NCI-H2081 treated with DMSO at 0.1 percent for 48 hours (cell line): ENCODE results near the gene GPR149.
"Not testable (repeated sequence)": the region's sequence is repeated elsewhere in the genome, so short reads cannot be mapped to it uniquely, and the experiment has no call there.

ENCODE experiments used
- DNase-seq: peaks from one replicate; lab custom pipeline; 2025; lab: John Stamatoyannopoulos, UW

GPR149 gene

GRCh38 chr3:154430014-154430413, at the start of gene GPR149:
Gene GPR149, minus strand, starts transcription at chr3:154430190. Its CDS starts 575 bp downstream, at chr3:154429615.
- no peak for DNase-seq

GRCh38 chr3:154473769-154474168, 43.8 kb upstream of the GPR149 start:
- DNase-seq: no peak

- no peak for DNase-seq
These were observed 39.6 kb upstream of the GPR149 start for GRCh38 chr3:154469585-154469984.

DNA sequence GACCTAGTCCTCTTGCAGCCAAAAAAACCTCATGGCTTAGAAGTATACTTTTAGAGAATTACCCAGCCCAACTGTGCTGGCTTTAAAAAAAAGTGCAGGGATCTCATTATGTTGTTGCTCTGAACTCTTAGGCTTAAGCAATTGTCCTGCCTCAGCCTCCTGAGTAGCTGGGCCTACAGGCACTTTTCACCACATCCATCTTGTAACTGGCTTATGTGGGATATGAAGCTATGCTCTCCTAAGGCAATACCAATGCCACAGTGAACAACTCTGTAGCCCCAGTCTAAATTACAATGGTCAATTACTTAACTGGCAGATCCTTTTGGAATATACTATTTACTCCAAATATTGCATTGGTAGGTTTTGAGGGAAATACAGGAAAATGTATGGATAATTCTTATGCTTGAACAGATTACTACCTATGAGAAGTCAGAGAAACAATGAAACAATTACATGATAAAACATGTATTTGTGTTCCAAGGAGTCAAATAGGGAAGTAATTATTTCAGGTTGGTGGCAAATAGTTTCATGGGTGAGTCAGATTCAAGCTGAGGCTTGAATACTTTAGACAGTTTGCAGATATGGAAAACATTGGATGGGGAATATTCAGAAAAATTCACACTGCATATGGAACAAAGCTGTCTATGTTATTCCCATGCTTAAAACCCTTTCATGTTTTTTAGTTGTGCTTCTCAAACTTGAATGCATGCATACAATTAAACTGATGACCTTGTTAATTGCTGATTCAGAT, 34.6 kb upstream of the GPR149 start:
- no peak for DNase-seq

DNA sequence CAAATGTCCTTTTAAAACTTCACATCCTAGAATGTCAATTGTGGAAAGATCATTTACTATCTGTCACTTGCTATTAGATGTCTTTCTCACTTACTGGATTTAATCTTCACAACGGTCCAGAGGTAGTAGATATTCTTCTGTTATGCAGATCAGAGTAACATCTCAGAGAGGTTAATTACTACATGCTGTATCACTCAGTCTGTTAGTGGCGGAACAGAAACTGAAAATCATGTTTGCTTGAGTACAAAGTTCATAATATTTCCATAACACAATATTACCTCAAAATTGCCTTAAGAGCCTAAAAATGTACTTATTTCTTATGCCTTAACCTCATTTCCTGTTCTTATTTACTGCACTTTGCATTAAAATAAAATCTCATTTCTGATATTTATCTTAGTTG, 28.6 kb upstream of the GPR149 start:
- no peak for DNase-seq

- DNase-seq: not testable (repeated sequence)
These were observed 9.1 kb upstream of the GPR149 start for GRCh38 chr3:154439081-154439480.

- no peak for DNase-seq
These were observed 1.1 kb upstream of the GPR149 start for GRCh38 chr3:154431043-154431442.

- no peak for DNase-seq
These were observed 1.4 kb downstream of the GPR149 start for GRCh38 chr3:154428286-154429206.

- no peak for DNase-seq
These were observed 2.2 kb downstream of the GPR149 start for GRCh38 chr3:154427685-154428285.

- no peak for DNase-seq
These were observed 7.3 kb downstream of the GPR149 start for GRCh38 chr3:154422694-154423093.

- DNase-seq: no peak
These were observed 8.9 kb downstream of the GPR149 start for GRCh38 chr3:154421083-154421482.

GRCh38 chr3:154398084-154398967, 31.7 kb downstream of the GPR149 start:
- DNase-seq: no peak

DNA sequence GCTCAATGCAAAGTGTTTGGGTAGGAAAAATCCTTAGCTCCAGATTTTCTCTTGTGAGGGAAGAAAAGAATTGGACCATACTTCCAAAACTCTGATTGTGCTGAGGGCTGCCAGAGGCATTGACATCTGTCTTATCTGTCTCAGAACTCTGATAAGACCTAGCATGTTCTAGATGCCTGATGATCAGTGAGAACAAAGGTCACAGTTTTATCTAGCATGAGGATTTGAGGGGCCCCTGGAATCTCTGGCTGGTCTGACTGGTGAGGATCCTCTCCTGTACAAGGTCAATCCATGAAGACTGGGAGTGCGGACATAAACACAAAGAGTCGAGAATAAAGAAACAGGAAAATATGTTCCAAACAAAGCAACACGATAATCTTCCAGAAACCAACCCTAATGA, 40.1 kb downstream of the GPR149 start:
- no peak for DNase-seq

DNA sequence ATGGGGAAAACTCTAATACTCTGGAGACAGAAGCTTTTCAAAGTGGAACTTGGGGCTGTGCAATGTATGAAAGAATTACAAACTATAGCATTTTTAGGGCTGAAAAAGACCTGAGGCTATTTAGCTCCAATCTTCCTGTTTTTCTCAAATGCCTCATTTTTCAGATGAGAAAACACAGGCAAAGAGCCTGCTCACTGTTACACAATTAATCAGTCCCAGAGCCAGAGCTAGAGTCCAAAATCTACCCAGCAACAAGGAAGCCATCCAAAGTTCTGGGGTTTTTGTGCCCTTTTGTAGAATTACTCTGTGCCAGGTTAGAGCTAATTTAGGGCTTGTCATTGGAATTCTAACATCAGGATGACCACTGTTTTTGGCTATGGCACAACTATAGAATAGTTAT, 45.5 kb downstream of the GPR149 start:
- DNase-seq: no peak

DNA sequence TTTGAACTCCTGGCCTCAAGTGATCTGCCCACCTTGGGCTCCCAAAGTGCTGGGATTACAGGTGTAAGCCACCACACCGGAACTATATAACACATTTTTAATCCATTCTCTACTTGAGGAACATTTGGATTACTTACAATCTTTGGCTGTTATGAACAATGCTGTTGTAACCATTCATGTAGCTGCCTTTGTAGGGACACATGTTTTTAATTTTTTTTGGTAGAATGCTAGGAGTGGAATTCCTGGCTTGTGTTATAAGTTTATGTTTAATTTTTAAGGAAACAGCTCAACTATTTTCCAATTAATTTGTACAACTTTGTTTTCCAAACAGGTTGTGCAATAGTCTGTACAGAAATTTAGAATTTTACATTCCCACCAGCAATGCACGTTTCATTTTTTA, 51.7 kb downstream of the GPR149 start:
- no peak for DNase-seq

GRCh38 chr3:154367221-154367620, 62.8 kb downstream of the GPR149 start:
- DNase-seq: no peak

DNA sequence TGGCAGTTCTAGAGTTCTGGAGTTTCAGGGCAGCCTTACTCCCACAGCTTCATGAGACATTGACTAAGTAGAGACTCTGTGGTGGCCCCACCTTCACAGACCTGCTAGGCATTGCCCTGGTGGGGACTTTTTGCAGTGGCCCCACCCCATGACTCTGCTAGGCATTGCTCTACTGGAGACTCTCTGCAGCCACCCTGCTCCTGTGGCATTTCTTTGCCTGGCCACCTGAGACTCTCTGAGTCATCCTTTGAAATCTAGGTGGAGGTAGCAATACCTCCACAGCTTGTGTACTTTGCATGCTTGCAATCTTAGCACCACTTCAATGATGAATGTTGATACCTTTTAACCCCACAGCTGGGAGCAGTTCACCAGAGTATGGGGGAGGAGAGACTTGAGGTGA, 65.1 kb downstream of the GPR149 start:
- no peak for DNase-seq

DNA sequence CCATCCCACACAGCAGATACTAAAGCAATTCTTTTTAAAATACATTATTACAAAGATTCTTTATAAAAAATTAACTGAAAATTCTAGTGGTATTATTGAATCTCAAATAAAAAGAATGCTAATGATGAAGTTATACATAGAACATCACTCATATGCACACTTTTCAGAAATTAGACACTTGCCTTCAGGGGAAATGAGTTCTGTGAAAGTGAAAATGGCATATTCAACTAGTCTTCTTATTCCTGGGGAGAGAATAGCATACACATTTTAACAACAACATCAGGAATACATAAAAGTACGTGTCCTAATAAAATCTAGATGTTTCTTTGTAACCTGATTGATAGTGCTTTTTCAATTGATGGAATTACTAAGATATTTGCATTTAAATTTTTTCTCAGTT, 68.9 kb downstream of the GPR149 start:
- DNase-seq: no peak

- no peak for DNase-seq
These were observed 74.0 kb downstream of the GPR149 start for GRCh38 chr3:154356009-154356408.

DNA sequence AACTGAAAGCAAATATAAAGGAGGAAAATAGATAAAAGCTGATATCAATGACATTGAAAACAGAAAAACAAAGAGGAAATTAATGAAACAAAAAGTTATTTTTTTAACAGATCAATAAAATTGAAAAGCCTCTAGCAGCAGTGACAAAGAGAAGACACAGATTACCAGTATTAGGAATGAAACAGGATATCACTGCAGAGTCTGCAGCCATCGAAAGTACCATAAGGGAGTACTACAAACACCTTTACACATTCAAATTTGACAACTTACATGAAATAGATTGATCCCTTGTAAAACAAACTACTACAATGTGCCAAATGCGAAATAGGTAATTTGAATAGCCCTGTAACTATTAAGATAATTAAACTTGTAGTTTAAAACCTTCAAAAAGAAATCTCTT, 80.8 kb downstream of the GPR149 start:
- no peak for DNase-seq

DNA sequence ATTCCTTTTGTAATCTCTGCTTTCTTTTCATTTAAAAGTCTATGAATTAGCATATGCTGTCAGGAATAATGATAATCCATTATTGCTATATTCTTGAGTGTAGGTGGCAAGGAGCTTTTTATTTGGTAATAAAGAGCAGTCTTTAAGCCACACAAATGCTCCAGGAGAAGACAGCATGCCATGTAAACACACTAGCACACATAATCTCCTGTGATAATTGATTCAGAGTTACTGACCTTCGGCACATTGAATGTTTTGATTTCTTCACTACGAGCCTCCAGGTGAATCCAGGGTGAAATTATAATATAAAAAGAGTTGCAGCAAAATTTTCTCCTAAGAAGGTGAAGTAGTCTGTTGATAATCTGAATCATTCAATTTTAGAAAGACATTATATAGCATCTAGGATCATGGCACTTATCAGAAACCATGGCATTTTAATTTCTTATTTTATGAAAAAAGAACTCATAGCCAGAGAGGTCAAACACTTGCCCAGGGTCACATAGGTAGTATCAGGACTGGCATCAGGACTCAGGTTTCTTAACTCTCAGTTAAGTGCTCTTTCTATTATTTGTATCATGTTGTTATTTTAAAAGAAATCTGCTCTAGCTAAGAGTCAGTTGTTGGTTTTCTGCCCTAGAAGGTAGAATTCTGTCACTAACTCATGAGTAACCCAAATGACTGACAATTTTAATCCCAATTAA, 84.4 kb downstream of the GPR149 start:
- DNase-seq: no peak
